Astrocyte of the spinal cord (primary cell): ENCODE measurements around the gene METTL26.
A peak's percentile ranks its signal among the peaks of the same experiment; 100 is the strongest.

Experiments
- DNase-seq: peaks from one replicate; pipeline ENCODE4 v3.0.0; 2011; ENCODE audit warnings: low read depth, low spot score
- H3K4me3 ChIP-seq: 2 replicates; pipeline ENCODE4 v1.5.1; 2011; ENCODE audit warnings: low read depth, mild to moderate bottlenecking, low read length, moderate library complexity
- CTCF ChIP-seq: IDR thresholded peaks from 2 replicates; pipeline ENCODE4 v1.5.1; 2012; ENCODE audit warnings: low read depth, mild to moderate bottlenecking, low read length, inconsistent platforms
- in situ Hi-C: cut with HindIII; loops from 2 replicates; pipeline ENCODE4 v1.10.0; 2017; ENCODE audit warnings: low sequenced_read_pairs

METTL26 gene

GRCh38 chr16:628321-629061, 7.6 kb downstream of the METTL26 start:
- DNase-seq = no peak
- TF ChIP-seq CTCF = no peak
- in situ Hi-C loops = no loop called here
- no peak overlapping the region for H3K4me3 ChIP-seq

- in situ Hi-C loops = no loop called here
- H3K4me3 ChIP-seq = no peak overlapping the region
- TF ChIP-seq CTCF = no peak
- no peak for DNase-seq
Measured at GRCh38 chr16:627454-628239, 8.5 kb downstream of the METTL26 start.

GRCh38 chr16:626787-627453, 9.2 kb downstream of the METTL26 start:
- peak; percentile 95 for DNase-seq
- TF ChIP-seq CTCF = no peak
- no peak overlapping the region for H3K4me3 ChIP-seq
- in situ Hi-C loops = no loop called here

DNA sequence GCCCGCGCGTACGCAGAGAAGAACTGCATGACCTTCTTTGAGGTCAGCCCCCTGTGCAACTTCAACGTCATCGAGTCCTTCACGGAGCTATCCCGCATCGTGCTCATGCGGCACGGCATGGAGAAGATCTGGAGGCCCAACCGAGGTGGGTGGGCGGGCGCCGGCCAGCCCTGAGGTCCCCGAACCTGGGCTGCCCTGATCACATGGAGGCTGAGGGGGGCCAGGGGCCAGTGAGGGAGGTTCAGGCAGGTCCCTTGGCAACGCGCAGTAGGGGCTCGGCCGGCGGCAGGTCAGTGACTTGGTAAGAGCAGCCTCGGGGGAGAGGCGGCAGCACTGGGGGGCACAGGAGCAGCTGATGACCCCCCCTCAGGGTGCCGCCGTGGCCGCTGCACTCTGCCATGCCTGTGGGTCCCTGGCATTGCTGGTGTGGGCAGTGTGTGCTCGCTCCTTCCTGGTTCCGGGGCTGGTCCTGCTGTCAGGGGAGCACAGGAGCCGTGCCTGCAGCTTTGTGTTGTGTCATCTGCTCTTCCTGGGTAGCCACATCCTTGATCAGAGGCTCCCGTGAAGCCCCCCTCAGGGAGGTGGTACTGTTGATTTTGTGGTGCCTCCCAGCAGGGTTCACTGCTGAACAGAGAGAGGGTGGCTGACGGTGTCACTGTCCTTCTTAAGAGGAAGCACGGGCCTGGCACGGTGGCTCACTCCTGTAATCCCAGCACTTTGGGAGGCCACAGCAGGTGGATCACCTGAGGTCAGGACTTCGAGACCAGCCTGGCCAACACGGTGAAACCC, 9.9 kb downstream of the METTL26 start:
- H3K4me3 ChIP-seq = no peak overlapping the region
- DNase-seq = no peak
- no peak for TF ChIP-seq CTCF
- in situ Hi-C loops = no loop called here

GRCh38 chr16:625117-625976, 10.8 kb downstream of the METTL26 start:
- no peak for DNase-seq
- no peak for TF ChIP-seq CTCF
- no peak overlapping the region for H3K4me3 ChIP-seq

More at GRCh38 chr16:625117-625976, 10.8 kb downstream of the METTL26 start:
- in situ Hi-C loops = no loop called here
